ENCODE data around the gene ATP2A1.
"Not testable (repeated sequence)": the region's sequence is repeated elsewhere in the genome, so short reads cannot be mapped to it uniquely, and the experiment has no call there.

The ATP2A1 gene

GRCh38 chr16:28932339-28933141 is 54.3 kb downstream of the ATP2A1 start:
- Histone ChIP-seq H3K4me1 (ENCODE audit: control insufficient read depth in 1 of 2, insufficient read depth in 2 of 2, low read length in 2 of 2) (peaks cover 4 to 6% of the 10 kb centered on the region in 2 donors), H3K9ac (ENCODE audit: low read depth in 1 of 2, low read length in 2 of 2) (no peak overlapping the region), H3K4me3 (ENCODE audit: low read depth in 1 of 2, low read length in 2 of 2) (no peak overlapping the region), H3K9me3 (ENCODE audit: control insufficient read depth in 1 of 2, low read length in 2 of 2) (no peaks in the 10 kb centered on the region), H3K27me3 (ENCODE audit: control insufficient read depth in 1 of 2, insufficient read depth in 2 of 2, low read length in 2 of 2) (no peaks in the 10 kb centered on the region), H3K36me3 (ENCODE audit: control insufficient read depth in 1 of 2, insufficient read depth in 2 of 2, low read length in 2 of 2) (no peaks in the 10 kb centered on the region), H3K27ac (ENCODE audit: low read depth, low read length) (no peak overlapping the region)

GRCh38 chr16:28933171-28933570 is 54.9 kb downstream of the ATP2A1 start:
- H3K27me3 ChIP-seq (ENCODE audit: control insufficient read depth in 1 of 2, insufficient read depth in 2 of 2, low read length in 2 of 2) = no peaks in the 10 kb centered on the region
- H3K4me3 ChIP-seq (ENCODE audit: low read depth in 1 of 2, low read length in 2 of 2) = no peak overlapping the region
- H3K9me3 ChIP-seq (ENCODE audit: control insufficient read depth in 1 of 2, low read length in 2 of 2) = no peaks in the 10 kb centered on the region
- H3K36me3 ChIP-seq (ENCODE audit: control insufficient read depth in 1 of 2, insufficient read depth in 2 of 2, low read length in 2 of 2) = no peaks in the 10 kb centered on the region
- no peak overlapping the region for H3K27ac ChIP-seq (ENCODE audit: low read depth, low read length)
- H3K9ac ChIP-seq (ENCODE audit: low read depth in 1 of 2, low read length in 2 of 2) = no peak overlapping the region
- peaks cover 4 to 6% of the 10 kb centered on the region in 2 donors for H3K4me1 ChIP-seq (ENCODE audit: control insufficient read depth in 1 of 2, insufficient read depth in 2 of 2, low read length in 2 of 2)

GRCh38 chr16:28935346-28935745 is 57.1 kb downstream of the ATP2A1 start:
- H3K9me3 ChIP-seq (ENCODE audit: control insufficient read depth in 1 of 2, low read length in 2 of 2) = no peaks in the 10 kb centered on the region
- H3K9ac ChIP-seq (ENCODE audit: low read depth in 1 of 2, low read length in 2 of 2) = no peak overlapping the region
- peak overlapping the region in 1 of 2 donors; percentile 59 for H3K4me3 ChIP-seq (ENCODE audit: low read depth in 1 of 2, low read length in 2 of 2)
- H3K27ac ChIP-seq (ENCODE audit: low read depth, low read length) = no peak overlapping the region
- no peaks in the 10 kb centered on the region for H3K36me3 ChIP-seq (ENCODE audit: control insufficient read depth in 1 of 2, insufficient read depth in 2 of 2, low read length in 2 of 2)
- peaks cover 4 to 6% of the 10 kb centered on the region in 2 donors for H3K4me1 ChIP-seq (ENCODE audit: control insufficient read depth in 1 of 2, insufficient read depth in 2 of 2, low read length in 2 of 2)
- no peaks in the 10 kb centered on the region for H3K27me3 ChIP-seq (ENCODE audit: control insufficient read depth in 1 of 2, insufficient read depth in 2 of 2, low read length in 2 of 2)

GRCh38 chr16:28935924-28936783 is 57.9 kb downstream of the ATP2A1 start:
- Histone ChIP-seq H3K27me3 (ENCODE audit: control insufficient read depth in 1 of 2, insufficient read depth in 2 of 2, low read length in 2 of 2) (no peaks in the 10 kb centered on the region), H3K4me1 (ENCODE audit: control insufficient read depth in 1 of 2, insufficient read depth in 2 of 2, low read length in 2 of 2) (peaks cover 4 to 6% of the 10 kb centered on the region in 2 donors), H3K36me3 (ENCODE audit: control insufficient read depth in 1 of 2, insufficient read depth in 2 of 2, low read length in 2 of 2) (no peaks in the 10 kb centered on the region), H3K4me3 (ENCODE audit: low read depth in 1 of 2, low read length in 2 of 2) (peak overlapping the region; percentile 59 to 73), H3K27ac (ENCODE audit: low read depth, low read length) (no peak overlapping the region), H3K9me3 (ENCODE audit: control insufficient read depth in 1 of 2, low read length in 2 of 2) (no peaks in the 10 kb centered on the region), H3K9ac (ENCODE audit: low read depth in 1 of 2, low read length in 2 of 2) (peak overlapping the region; percentile 6 to 47)

GRCh38 chr16:28936784-28937155 is 58.5 kb downstream of the ATP2A1 start:
- Histone ChIP-seq H3K27me3 (ENCODE audit: control insufficient read depth in 1 of 2, insufficient read depth in 2 of 2, low read length in 2 of 2) (no peaks in the 10 kb centered on the region), H3K27ac (ENCODE audit: low read depth, low read length) (no peak overlapping the region), H3K36me3 (ENCODE audit: control insufficient read depth in 1 of 2, insufficient read depth in 2 of 2, low read length in 2 of 2) (no peaks in the 10 kb centered on the region), H3K9me3 (ENCODE audit: control insufficient read depth in 1 of 2, low read length in 2 of 2) (no peaks in the 10 kb centered on the region), H3K4me1 (ENCODE audit: control insufficient read depth in 1 of 2, insufficient read depth in 2 of 2, low read length in 2 of 2) (peaks cover 4 to 6% of the 10 kb centered on the region in 2 donors), H3K9ac (ENCODE audit: low read depth in 1 of 2, low read length in 2 of 2) (no peak overlapping the region), H3K4me3 (ENCODE audit: low read depth in 1 of 2, low read length in 2 of 2) (no peak overlapping the region)

- H3K36me3 ChIP-seq (ENCODE audit: control insufficient read depth in 1 of 2, insufficient read depth in 2 of 2, low read length in 2 of 2) = no peaks in the 10 kb centered on the region
- peaks cover 4 to 6% of the 10 kb centered on the region in 2 donors for H3K4me1 ChIP-seq (ENCODE audit: control insufficient read depth in 1 of 2, insufficient read depth in 2 of 2, low read length in 2 of 2)
- H3K27ac ChIP-seq (ENCODE audit: low read depth, low read length) = no peak overlapping the region
- no peaks in the 10 kb centered on the region for H3K27me3 ChIP-seq (ENCODE audit: control insufficient read depth in 1 of 2, insufficient read depth in 2 of 2, low read length in 2 of 2)
- H3K9me3 ChIP-seq (ENCODE audit: control insufficient read depth in 1 of 2, low read length in 2 of 2) = no peaks in the 10 kb centered on the region
- no peak overlapping the region for H3K9ac ChIP-seq (ENCODE audit: low read depth in 1 of 2, low read length in 2 of 2)
- no peak overlapping the region for H3K4me3 ChIP-seq (ENCODE audit: low read depth in 1 of 2, low read length in 2 of 2)
Observed at GRCh38 chr16:28937222-28937876, 59.1 kb downstream of the ATP2A1 start.

GRCh38 chr16:28938721-28939120 is 60.4 kb downstream of the ATP2A1 start:
- Histone ChIP-seq H3K36me3 (ENCODE audit: control insufficient read depth in 1 of 2, insufficient read depth in 2 of 2, low read length in 2 of 2) (no peaks in the 10 kb centered on the region), H3K9ac (ENCODE audit: low read depth in 1 of 2, low read length in 2 of 2) (no peak overlapping the region), H3K27ac (ENCODE audit: low read depth, low read length) (no peak overlapping the region), H3K9me3 (ENCODE audit: control insufficient read depth in 1 of 2, low read length in 2 of 2) (no peaks in the 10 kb centered on the region), H3K4me3 (ENCODE audit: low read depth in 1 of 2, low read length in 2 of 2) (no peak overlapping the region), H3K27me3 (ENCODE audit: control insufficient read depth in 1 of 2, insufficient read depth in 2 of 2, low read length in 2 of 2) (no peaks in the 10 kb centered on the region), H3K4me1 (ENCODE audit: control insufficient read depth in 1 of 2, insufficient read depth in 2 of 2, low read length in 2 of 2) (peaks cover 4 to 6% of the 10 kb centered on the region in 2 donors)

- not testable (repeated sequence) for H3K4me3 ChIP-seq (ENCODE audit: low read depth in 1 of 2, low read length in 2 of 2); H3K27ac ChIP-seq (ENCODE audit: low read depth, low read length); H3K9ac ChIP-seq (ENCODE audit: low read depth in 1 of 2, low read length in 2 of 2); H3K27me3 ChIP-seq (ENCODE audit: control insufficient read depth in 1 of 2, insufficient read depth in 2 of 2, low read length in 2 of 2); H3K9me3 ChIP-seq (ENCODE audit: control insufficient read depth in 1 of 2, low read length in 2 of 2); H3K4me1 ChIP-seq (ENCODE audit: control insufficient read depth in 1 of 2, insufficient read depth in 2 of 2, low read length in 2 of 2); H3K36me3 ChIP-seq (ENCODE audit: control insufficient read depth in 1 of 2, insufficient read depth in 2 of 2, low read length in 2 of 2)
Observed at GRCh38 chr16:28939825-28940224, 61.5 kb downstream of the ATP2A1 start.

- H3K4me3 ChIP-seq (ENCODE audit: low read depth in 1 of 2, low read length in 2 of 2) = no peak overlapping the region
- no peak overlapping the region for H3K27ac ChIP-seq (ENCODE audit: low read depth, low read length)
- H3K4me1 ChIP-seq (ENCODE audit: control insufficient read depth in 1 of 2, insufficient read depth in 2 of 2, low read length in 2 of 2) = peaks cover 4 to 7% of the 10 kb centered on the region in 2 donors
- no peaks in the 10 kb centered on the region for H3K27me3 ChIP-seq (ENCODE audit: control insufficient read depth in 1 of 2, insufficient read depth in 2 of 2, low read length in 2 of 2)
- no peak overlapping the region for H3K9ac ChIP-seq (ENCODE audit: low read depth in 1 of 2, low read length in 2 of 2)
- no peaks in the 10 kb centered on the region for H3K9me3 ChIP-seq (ENCODE audit: control insufficient read depth in 1 of 2, low read length in 2 of 2)
- no peaks in the 10 kb centered on the region for H3K36me3 ChIP-seq (ENCODE audit: control insufficient read depth in 1 of 2, insufficient read depth in 2 of 2, low read length in 2 of 2)
Observed at GRCh38 chr16:28943281-28943680, 65.0 kb downstream of the ATP2A1 start.

- Histone ChIP-seq H3K9me3 (ENCODE audit: control insufficient read depth in 1 of 2, low read length in 2 of 2) (no peaks in the 10 kb centered on the region), H3K9ac (ENCODE audit: low read depth in 1 of 2, low read length in 2 of 2) (no peak overlapping the region), H3K27me3 (ENCODE audit: control insufficient read depth in 1 of 2, insufficient read depth in 2 of 2, low read length in 2 of 2) (no peaks in the 10 kb centered on the region), H3K4me1 (ENCODE audit: control insufficient read depth in 1 of 2, insufficient read depth in 2 of 2, low read length in 2 of 2) (peaks cover 8 to 10% of the 10 kb centered on the region in 2 donors), H3K27ac (ENCODE audit: low read depth, low read length) (no peak overlapping the region), H3K4me3 (ENCODE audit: low read depth in 1 of 2, low read length in 2 of 2) (no peak overlapping the region), H3K36me3 (ENCODE audit: control insufficient read depth in 1 of 2, insufficient read depth in 2 of 2, low read length in 2 of 2) (no peaks in the 10 kb centered on the region)
Observed at GRCh38 chr16:28946681-28947080, 68.4 kb downstream of the ATP2A1 start.

Measured in duodenal mucosa (tissue), 2 donors.